Calu3 (cell line): ENCODE results near the gene ZNF44. TPM values are rescaled to one million over a fixed set of nuclear protein-coding genes. Genes with fewer than 3 reads are reported as not detected.

Experiments used
- BruUV-seq: library from RNA; stranded (reverse); fragments of 400-500 nt; replicated peaks from 2 replicates; lab custom pipeline; 2021; lab: Mats Ljungman, UMichigan
- CTCF ChIA-PET: fragments of 300-600 bp; sonication (Branson Sonifier 250); formaldehyde crosslinking; loops from one replicate; lab custom pipeline; 2022; ENCODE audit warnings: antibody characterized with exemption; lab: Charles Lee
- DNase-seq: peaks from one replicate; pipeline ENCODE4 v3.0.0; 2022
- H3K27ac Mint-ChIP-seq: one replicate; pipeline ENCODE4 v1.8.0; 2022; ENCODE audit warnings: mixed read lengths; ENCODE audit not compliant: unreplicated experiment
- H3K27me3 Mint-ChIP-seq: one replicate; pipeline ENCODE4 v1.8.0; 2022; ENCODE audit warnings: mixed read lengths; ENCODE audit not compliant: unreplicated experiment
- H3K36me3 Mint-ChIP-seq: one replicate; pipeline ENCODE4 v1.8.0; 2022; ENCODE audit warnings: mild to moderate bottlenecking, moderate library complexity, mixed read lengths; ENCODE audit not compliant: insufficient read depth, unreplicated experiment
- H3K4me1 Mint-ChIP-seq: one replicate; pipeline ENCODE4 v1.8.0; 2022; ENCODE audit warnings: mild to moderate bottlenecking, low read depth, mixed read lengths; ENCODE audit not compliant: unreplicated experiment
- H3K4me3 Mint-ChIP-seq: one replicate; pipeline ENCODE4 v1.8.0; 2022; ENCODE audit warnings: mild to moderate bottlenecking, low read depth, moderate library complexity, mixed read lengths; ENCODE audit not compliant: unreplicated experiment
- H3K9me3 Mint-ChIP-seq: one replicate; pipeline ENCODE4 v1.8.0; 2022; ENCODE audit warnings: low read depth, mixed read lengths; ENCODE audit not compliant: unreplicated experiment
- intact Hi-C: fragments of 100-400 bp; cut with micrococcal nuclease; formaldehyde crosslinking; loops from one replicate; pipeline ENCODE4 v1.10.0; 2022; ENCODE audit not compliant: unreplicated experiment
- total RNA-seq: library from RNA; stranded (reverse); gene quantifications from 2 replicates; pipeline ENCODE4 v1.2.3, GENCODE V29; 2022
- TF ChIP-seq, protein P1 (sequence below): fragments of 200-600 bp; IDR thresholded peaks from one replicate; pipeline ENCODE4 v1.8.0; 2022; ENCODE audit warnings: antibody characterized with exemption; ENCODE audit not compliant: unreplicated experiment

The ZNF44 gene
- total RNA-seq, 1 experiment from 2014 or later = 5.7 TPM

DNA sequence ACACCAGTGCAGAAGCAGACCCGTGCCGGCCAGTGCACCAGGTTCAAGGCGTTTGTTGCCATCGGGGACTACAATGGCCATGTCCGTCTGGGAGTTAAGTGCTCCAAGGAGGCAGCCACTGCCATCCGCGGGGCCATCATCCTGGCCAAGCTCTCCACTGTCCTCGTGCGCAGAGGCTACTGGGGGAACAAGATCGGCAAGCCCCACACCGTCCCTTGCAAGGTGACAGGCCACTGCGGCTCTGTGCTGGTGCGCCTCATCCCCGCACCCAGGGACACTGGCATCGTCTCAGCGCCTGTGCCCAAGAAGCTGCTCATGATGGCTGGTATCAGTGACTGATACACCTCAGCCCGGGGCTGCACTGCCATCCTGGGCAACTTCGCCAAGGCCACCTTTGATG, 10.1 kb downstream of the ZNF44 start:
- H3K36me3 Mint-ChIP-seq = peaks cover 4% of the 10 kb centered on the region

DNA sequence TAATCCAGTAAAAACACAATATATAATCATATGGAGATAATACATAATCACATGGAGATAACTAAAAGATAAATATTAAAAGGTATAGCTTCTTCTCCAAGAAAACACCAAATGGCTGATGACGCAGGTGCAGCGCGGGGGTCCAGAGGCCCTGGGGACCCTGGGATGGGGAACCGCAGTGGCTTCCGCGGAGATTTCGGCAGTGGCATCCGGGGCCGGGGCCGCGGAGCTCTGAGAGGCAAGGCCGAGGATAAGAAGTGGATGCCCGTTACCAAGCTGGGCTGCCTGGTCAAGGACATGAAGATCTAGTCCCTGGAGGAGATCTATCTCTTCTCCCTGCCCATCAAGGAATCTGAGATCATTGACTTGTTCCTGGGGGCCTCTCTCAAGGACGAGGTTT, 10.5 kb downstream of the ZNF44 start:
- Mint-ChIP-seq H3K27ac (no peak overlapping the region), H3K4me3 (no peak overlapping the region), H3K27me3 (no peaks in the 10 kb centered on the region), H3K9me3 (peaks cover 2% of the 10 kb centered on the region), H3K4me1 (no peaks in the 10 kb centered on the region), H3K36me3 (peaks cover under 1% of the 10 kb centered on the region)
- CTCF ChIA-PET = no interaction called here
- intact Hi-C loops = no loop called here
- TF ChIP-seq, protein P1, sequence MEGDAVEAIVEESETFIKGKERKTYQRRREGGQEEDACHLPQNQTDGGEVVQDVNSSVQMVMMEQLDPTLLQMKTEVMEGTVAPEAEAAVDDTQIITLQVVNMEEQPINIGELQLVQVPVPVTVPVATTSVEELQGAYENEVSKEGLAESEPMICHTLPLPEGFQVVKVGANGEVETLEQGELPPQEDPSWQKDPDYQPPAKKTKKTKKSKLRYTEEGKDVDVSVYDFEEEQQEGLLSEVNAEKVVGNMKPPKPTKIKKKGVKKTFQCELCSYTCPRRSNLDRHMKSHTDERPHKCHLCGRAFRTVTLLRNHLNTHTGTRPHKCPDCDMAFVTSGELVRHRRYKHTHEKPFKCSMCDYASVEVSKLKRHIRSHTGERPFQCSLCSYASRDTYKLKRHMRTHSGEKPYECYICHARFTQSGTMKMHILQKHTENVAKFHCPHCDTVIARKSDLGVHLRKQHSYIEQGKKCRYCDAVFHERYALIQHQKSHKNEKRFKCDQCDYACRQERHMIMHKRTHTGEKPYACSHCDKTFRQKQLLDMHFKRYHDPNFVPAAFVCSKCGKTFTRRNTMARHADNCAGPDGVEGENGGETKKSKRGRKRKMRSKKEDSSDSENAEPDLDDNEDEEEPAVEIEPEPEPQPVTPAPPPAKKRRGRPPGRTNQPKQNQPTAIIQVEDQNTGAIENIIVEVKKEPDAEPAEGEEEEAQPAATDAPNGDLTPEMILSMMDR = no peak
- no TSS peak for BruUV-seq
- DNase-seq = no peak

More for the DNA sequence above, 10.1 kb downstream of the ZNF44 start:
- Mint-ChIP-seq H3K9me3 (peaks cover under 1% of the 10 kb centered on the region), H3K4me1 (no peaks in the 10 kb centered on the region), H3K27ac (no peak overlapping the region), H3K4me3 (no peak overlapping the region), H3K27me3 (no peaks in the 10 kb centered on the region)
- TF ChIP-seq, protein P1 = no peak
- intact Hi-C loops = no loop called here
- BruUV-seq = no TSS peak
- no peak for DNase-seq
- CTCF ChIA-PET = no interaction called here

DNA sequence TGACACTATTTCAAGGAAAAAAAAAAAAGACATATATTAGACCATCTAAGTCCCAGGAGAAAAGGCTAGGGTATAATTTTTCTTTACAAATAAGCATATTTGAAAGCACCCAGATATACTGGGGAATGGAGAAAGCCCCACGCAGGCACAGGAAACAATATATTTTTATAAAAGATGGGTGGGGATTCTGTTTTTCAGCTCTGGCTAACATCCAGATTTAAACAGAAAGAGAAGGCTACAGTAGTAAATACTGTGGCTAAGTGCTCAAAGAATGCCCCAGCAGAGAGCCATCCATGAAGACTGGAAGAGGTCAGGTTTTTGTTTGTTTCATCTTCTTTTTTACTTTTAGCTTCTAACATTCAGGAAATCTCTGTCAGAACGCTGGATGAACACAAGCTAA, 16.0 kb downstream of the ZNF44 start:
- TF ChIP-seq, protein P1 = no peak
- no peak for DNase-seq
- no peak overlapping the region for H3K4me3 Mint-ChIP-seq
- H3K27me3 Mint-ChIP-seq = no peaks in the 10 kb centered on the region
- H3K9me3 Mint-ChIP-seq = peaks cover 7% of the 10 kb centered on the region
- CTCF ChIA-PET = no interaction called here
- BruUV-seq = no TSS peak
- intact Hi-C loops = no loop called here
- H3K4me1 Mint-ChIP-seq = no peaks in the 10 kb centered on the region
- no peak overlapping the region for H3K27ac Mint-ChIP-seq
- peaks cover 2% of the 10 kb centered on the region for H3K36me3 Mint-ChIP-seq

DNA sequence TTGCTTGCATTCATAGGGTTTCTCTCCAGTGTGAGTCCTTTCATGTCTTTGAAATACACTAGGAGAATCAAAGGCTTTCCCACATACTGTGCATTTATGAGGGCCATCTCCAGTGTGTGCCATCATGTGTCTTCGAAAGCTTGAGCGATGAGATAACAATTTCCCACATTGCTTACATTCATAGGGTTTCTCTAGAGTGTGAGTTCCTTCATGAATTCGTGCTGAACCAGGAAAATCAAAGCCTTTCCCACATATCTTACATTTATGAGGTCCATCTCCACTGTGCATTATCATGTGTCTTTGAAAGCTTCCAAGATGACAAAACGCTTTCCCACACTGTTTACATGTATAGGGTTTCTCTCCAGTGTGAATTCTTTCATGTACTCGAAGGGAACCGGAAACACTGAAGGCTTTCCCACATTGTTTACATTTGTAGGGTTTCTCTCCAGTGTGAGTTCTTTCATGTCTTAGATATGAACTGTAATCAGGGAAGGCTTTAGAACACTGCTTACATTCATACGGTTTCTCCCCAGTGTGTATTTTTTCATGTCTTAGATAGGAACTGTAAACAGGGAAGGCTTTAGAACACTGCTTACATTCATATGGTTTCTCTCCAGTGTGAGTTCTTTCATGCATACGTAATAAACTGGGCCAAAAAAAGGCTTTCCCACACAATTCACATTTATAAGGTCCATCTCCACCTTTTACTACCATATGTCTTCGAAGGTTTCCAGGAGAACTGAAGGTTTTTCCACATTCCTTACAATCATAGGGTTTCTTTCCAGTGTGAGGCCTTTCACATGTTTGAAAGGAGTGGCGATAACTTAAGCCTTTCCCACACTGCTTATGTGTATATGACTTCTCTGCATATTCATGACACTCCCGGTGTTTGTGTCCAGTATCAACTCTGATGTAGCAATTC, 21.4 kb downstream of the ZNF44 start:
- CTCF ChIA-PET = no interaction called here
- intact Hi-C loops = no loop called here
- Mint-ChIP-seq H3K4me1 (no peaks in the 10 kb centered on the region), H3K27ac (no peak overlapping the region), H3K27me3 (no peaks in the 10 kb centered on the region), H3K36me3 (peaks cover 5% of the 10 kb centered on the region), H3K4me3 (no peak overlapping the region), H3K9me3 (peaks cover 11% of the 10 kb centered on the region)
- no TSS peak for BruUV-seq
- no peak for DNase-seq
- TF ChIP-seq, protein P1 = no peak
